Mesodermal cell (in vitro differentiated cells): ENCODE results near the gene DVL1.
A peak's percentile ranks its signal among the peaks of the same experiment; 100 is the strongest.

Source experiments
- H3K27ac ChIP-seq: 2 replicates; pipeline ENCODE4 v1.7.0; 2013; ENCODE audit warnings: mild to moderate bottlenecking, low read depth, low read length, moderate library complexity; ENCODE audit not compliant: severe bottlenecking
- H3K36me3 ChIP-seq: 2 replicates; pipeline ENCODE4 v1.7.1; 2013; ENCODE audit warnings: mild to moderate bottlenecking, low read length, moderate library complexity; ENCODE audit not compliant: control insufficient read depth, insufficient read depth
- H3K4me1 ChIP-seq: one replicate; pipeline ENCODE4 v1.7.1; 2013; ENCODE audit warnings: mild to moderate bottlenecking, low read length; ENCODE audit not compliant: insufficient read depth, control insufficient read depth, poor library complexity, severe bottlenecking
- H3K4me3 ChIP-seq: 2 replicates; pipeline ENCODE4 v1.7.0; 2013; ENCODE audit warnings: low read length, control low read depth, mild to moderate bottlenecking; ENCODE audit not compliant: insufficient read depth, poor library complexity, severe bottlenecking; ENCODE audit errors: extremely low read depth
- H3K9me3 ChIP-seq: 2 replicates; pipeline ENCODE4 v1.7.1; 2013; ENCODE audit warnings: mild to moderate bottlenecking, low read length, moderate library complexity; ENCODE audit not compliant: control insufficient read depth
- WGBS, 2 experiments: methylation state at CpG; one replicate each; pipeline ENCODE4 v1.1.5; 2013; ENCODE audit warnings: missing lambda C conversion rate in 2 of 2; ENCODE audit not compliant: insufficient coverage in 2 of 2; 5-methylcytosine and 5-hydroxymethylcytosine counted together

DVL1 gene

DNA sequence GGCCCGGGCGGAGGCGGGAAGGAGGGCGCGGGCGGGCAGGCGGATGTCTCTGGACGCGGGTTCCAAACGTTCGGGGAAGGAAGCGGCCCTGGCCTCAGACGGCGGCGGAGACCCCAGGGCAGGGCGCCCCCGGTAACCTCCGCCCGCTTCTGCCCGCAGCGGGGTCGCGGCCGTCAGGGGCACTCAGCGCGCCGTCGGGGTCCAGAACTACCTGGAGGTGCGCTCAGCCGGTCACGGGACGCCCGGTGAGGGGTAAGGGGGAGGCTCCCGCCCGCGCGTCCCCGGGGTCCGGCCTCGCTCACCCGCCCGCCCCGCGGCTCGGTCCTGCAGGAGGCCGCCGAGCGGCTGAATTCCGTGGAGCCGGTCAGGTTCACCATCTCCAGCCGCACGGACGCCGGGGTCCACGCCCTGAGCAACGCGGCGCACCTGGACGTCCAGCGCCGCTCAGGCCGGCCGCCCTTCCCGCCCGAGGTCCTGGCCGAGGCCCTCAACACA lies 40.4 kb downstream of the DVL1 start:
- Histone ChIP-seq H3K4me3 (peak overlapping the region; percentile 79), H3K4me1 (peaks cover 32% of the 10 kb centered on the region), H3K9me3 (no peaks in the 10 kb centered on the region), H3K27ac (peak overlapping the region; percentile 74), H3K36me3 (peaks cover 28% of the 10 kb centered on the region)
- 0 to 1% methylated on average over 55 to 61 of the region's 66 CpGs for WGBS, 2 experiments

DNA sequence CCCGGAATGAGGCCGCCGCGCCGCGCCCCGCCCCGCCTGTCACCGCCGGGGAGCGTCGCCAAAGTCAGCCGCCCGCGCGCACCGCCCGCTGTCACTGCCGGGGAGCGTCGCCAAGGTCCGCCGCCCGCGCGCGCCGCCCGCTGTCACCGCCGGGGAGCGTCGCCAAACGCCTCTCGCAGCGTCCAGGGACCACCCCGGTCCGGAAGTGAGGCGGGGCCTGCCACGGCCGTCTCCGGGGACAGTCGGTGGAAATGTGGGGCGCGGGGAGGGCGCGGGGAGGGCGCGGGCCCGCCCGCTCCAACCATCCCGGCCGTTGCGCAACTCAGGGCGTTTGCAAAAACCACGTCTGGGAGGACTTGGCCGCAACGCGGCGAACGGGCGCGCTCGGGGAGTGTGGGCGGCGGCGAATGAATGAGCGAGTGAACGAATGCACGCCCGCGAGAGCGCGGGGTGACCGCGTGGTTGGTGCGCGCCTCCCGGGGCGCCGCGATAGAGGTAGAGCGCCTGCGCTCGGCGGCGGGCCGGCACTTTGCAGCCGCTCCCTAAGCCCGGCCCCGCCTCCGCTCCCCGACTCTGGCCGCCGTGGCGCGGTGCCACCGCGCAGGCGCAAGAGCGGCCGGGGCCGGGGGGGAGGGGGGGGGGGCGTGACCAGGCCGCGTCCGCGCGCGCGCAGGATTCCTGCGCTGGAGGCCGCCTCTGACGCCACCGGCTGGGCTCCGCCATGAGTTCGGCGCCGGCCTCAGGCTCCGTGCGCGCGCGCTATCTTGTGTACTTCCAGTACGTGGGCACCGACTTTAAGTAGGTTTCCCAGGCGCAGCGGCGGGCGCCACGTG lies 41.1 kb downstream of the DVL1 start, which contains the start of the genes ACAP3 and PUSL1:
Gene ACAP3 (minus strand): TSS at position 8 of the 833 bp plus-strand sequence. CDS start 115 bp downstream, outside the sequence.
Gene PUSL1 (plus strand): TSS at position 675 of the 833 bp plus-strand sequence. CDS start 47 bp downstream, at position 722.
- no peaks in the 10 kb centered on the region for H3K9me3 ChIP-seq
- peak within 1 kb of the TSS; percentile 79 for H3K4me3 ChIP-seq
- H3K27ac ChIP-seq, result peak within 1 kb of the TSS; percentile 95
- 0% methylated on average over 76 to 103 of the region's 131 CpGs for WGBS, 2 experiments
- H3K4me1 ChIP-seq, result peaks cover 33% of the 10 kb centered on the region
- peaks cover 21% of the 10 kb centered on the region for H3K36me3 ChIP-seq

DNA sequence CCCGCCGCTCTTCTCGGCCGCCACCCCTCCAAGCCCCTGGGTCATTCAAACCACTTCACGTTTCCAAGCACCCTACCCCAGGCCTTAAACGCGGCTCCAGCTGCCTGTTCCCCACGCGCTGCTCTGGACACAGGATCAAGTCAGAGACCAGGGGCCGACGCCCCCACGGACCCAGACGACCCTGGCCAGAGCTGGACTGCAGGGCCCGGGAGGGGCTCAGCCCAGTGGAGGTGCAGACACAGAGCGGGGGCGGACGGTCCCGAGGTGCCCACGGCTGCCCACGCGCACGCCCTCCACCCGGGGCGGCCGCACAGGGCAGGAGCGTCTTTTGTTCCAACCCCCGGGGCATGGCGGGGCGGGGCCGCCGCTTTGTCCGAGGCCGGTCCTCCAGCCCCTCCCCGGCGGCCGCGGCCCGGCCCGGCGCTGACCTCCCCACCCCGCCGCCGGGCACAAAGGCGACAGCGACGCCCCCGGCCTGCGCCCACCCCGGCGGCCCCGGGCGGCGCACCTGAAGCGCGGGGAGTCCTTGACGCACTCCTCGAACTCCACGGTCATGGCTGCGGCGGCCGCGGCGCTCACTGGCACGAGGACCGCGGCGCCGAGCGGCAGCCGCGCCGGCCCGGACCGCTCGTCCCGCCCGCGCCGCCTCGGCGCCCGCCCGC lies 41.8 kb downstream of the DVL1 start:
- Histone ChIP-seq H3K27ac (peak overlapping the region; percentile 36), H3K4me1 (peaks cover 33% of the 10 kb centered on the region), H3K9me3 (no peaks in the 10 kb centered on the region), H3K36me3 (peaks cover 16% of the 10 kb centered on the region), H3K4me3 (peak overlapping the region; percentile 79)
- 3% methylated on average over 50 to 56 of the region's 83 CpGs for WGBS, 2 experiments

DNA sequence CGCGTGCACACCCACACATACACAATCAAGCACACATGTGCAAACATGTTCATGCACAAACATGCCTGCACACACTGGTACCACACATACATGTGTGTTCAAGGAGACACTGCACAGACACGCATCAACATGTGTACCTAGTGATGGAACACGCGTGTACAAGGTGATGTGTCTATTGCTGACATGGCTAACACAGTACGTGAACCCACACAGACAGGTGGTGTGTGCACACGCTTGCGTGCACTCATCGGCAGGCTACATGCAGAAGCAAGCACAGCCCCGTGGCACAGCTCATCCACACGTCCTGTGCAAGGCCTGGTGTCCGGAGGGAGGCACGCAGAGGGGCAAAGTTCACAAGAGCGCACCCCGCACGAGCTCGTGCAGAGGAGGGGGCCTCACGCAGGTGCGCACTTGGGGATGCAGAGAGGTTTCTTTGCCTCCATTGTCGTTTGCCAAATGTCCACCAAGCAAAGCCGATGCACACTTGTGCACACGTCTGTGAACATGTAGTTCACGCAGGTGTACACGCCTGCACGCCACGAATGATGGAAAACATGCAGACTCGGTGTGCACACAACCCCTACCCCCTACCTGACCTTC lies 42.5 kb downstream of the DVL1 start:
- Histone ChIP-seq H3K4me3 (peak overlapping the region; percentile 79), H3K27ac (no peak overlapping the region), H3K4me1 (peaks cover 33% of the 10 kb centered on the region), H3K9me3 (no peaks in the 10 kb centered on the region), H3K36me3 (peaks cover 12% of the 10 kb centered on the region)
- WGBS, 2 experiments, result 73 to 75% methylated on average over 25 to 27 of the region's 27 CpGs

DNA sequence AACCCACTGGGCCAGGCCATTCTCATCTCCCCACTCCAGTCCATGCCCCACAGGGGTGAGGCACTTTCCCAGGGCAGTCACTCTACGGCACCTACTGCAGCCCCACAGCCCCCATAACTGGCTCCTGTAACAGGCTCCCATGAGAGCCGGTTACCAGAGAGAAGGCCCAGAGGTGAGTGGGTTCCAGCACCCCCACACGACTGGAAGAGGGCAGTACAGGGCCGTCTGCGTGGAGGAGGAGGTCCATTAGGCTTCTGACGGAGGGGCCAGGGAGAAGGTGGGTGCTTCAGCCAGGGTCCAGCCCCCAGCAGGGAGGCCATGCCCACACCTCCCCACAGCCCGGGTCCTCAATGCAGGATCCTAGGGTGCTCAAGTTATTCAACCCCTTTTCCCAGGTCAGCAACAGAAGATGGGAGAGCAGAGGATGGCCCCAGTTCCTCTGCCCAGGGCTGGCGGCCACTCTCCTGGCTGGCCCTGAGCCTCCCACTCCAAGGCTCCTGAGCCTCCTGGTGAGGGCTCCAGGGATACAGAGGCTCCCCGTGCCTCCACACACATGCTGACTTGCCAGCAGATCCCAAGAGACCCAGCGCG lies 43.1 kb downstream of the DVL1 start:
- 47 to 69% methylated on average over 8 to 10 of the region's 11 CpGs for WGBS, 2 experiments
- Histone ChIP-seq H3K9me3 (no peaks in the 10 kb centered on the region), H3K36me3 (peaks cover 6% of the 10 kb centered on the region), H3K4me1 (peaks cover 33% of the 10 kb centered on the region), H3K4me3 (peak overlapping the region; percentile 79), H3K27ac (peak overlapping the region; percentile 68)

DNA sequence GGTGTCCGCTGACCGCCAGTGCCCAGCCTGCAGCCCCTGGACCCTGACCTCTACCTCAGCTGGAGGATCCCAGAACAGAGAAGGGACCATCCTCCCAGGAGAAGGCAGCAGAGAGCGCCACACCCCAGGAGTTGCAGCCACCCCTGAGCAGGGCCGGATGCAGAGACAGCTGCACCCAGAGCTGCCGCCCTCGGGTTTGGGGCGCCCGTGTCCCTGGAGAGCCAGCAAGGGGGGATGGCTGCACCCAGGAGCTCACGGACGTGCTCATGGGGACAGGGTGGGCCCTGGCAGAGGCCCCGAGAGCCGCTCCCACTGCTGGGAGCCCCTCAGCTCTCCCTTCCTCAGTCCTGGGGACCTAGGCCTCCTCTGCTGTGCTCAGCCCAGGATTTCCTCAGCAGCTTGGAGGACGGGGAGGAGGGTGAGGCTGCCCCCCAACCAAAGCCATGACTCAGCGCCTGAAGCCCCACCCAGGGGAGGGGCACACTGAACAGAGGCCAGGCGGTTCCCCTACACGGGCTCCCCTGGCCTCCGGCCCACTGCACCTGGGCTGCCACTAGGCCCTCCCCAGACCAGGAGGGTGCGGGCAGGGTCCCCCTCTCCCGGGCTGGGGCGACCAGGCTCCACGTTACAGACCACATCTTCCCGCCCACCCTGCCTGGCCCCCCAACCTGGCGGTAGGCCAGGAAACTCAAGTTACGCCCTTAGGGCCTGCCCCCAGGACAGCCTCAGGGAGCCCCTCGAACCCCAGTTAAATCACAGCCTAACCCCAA lies 43.7 kb downstream of the DVL1 start:
- 55 to 60% methylated on average over 17 to 25 of the region's 25 CpGs for WGBS, 2 experiments
- Histone ChIP-seq H3K4me1 (peaks cover 33% of the 10 kb centered on the region), H3K36me3 (peaks cover under 1% of the 10 kb centered on the region), H3K9me3 (no peaks in the 10 kb centered on the region), H3K27ac (peak overlapping the region; percentile 68), H3K4me3 (peak overlapping the region; percentile 79)

DNA sequence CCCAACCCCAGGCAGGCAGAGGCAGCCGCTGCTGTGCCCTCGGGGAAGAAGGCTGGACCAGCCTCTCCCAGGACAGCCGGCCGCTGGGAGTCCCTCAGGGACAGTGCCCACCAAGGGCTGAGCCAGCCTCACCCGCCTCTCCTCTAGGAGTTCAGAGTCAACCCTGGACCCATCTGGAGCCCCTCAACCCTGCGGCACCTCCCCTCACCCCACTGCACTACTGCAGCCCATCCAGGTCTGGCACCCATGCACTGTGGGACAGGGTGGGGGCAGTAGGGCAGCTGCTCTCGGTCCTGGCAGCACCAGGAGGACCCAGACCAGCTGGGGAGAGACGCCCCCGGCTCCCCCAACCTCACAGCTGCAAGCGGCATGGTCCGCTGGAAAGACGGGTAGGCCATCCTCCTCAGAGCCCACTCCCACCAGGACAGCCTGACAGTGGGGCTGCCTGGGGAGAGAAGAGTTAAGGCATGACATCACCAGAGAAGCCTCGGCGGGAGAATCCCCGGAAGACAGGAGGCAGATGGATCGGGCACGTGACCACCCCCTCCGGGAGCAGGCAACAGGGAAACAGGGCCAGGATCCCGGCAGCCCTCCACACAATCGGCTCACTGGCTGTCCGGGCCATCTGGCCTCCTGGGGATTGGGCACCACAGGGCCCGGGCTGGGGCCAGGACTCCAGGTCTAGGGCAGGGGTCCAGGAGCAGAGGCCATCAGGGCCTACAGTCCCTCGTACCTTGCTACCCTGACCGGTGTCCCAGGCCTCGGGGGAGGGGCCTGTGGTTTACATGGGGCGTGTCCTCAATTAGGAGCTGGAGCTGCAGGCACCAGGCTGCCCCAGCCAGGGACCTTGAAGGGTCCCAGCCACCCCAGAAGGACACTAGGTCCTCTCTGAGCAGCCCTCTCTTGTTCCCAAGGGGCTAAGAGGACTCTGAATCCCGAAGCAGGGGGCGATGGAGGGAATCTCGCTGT lies 44.6 kb downstream of the DVL1 start:
- H3K27ac ChIP-seq, result peak overlapping the region; percentile 68
- H3K36me3 ChIP-seq, result peaks cover 4% of the 10 kb centered on the region
- peak overlapping the region; percentile 14 for H3K4me3 ChIP-seq
- 27 to 34% methylated on average over 19 to 20 of the region's 29 CpGs for WGBS, 2 experiments
- H3K9me3 ChIP-seq, result no peaks in the 10 kb centered on the region
- H3K4me1 ChIP-seq, result peaks cover 31% of the 10 kb centered on the region

DNA sequence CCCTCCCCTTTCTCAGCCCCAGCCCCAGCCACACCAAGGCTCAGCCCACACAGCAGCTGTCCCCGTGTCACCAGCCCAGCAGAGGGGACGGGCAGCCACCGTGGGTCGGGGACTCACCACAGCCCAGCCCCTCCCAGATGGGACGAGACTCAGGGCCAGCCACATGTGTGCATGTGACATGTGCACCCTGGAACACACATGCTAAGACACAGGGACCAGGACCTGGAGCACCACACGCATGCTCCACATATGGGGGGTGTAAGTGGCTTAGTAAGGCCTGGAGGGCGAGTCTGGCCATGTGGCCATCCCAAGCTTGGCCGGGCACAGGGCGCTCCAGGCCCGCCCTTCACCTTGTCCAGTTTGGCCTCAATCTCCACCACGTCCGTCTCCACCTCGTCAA lies 45.5 kb downstream of the DVL1 start:
- Histone ChIP-seq H3K4me1 (peaks cover 29% of the 10 kb centered on the region), H3K9me3 (no peaks in the 10 kb centered on the region), H3K27ac (no peak overlapping the region), H3K36me3 (peaks cover 4% of the 10 kb centered on the region), H3K4me3 (no peak overlapping the region)
- 96 to 97% methylated on average over 8 to 12 of the region's 13 CpGs for WGBS, 2 experiments

DNA sequence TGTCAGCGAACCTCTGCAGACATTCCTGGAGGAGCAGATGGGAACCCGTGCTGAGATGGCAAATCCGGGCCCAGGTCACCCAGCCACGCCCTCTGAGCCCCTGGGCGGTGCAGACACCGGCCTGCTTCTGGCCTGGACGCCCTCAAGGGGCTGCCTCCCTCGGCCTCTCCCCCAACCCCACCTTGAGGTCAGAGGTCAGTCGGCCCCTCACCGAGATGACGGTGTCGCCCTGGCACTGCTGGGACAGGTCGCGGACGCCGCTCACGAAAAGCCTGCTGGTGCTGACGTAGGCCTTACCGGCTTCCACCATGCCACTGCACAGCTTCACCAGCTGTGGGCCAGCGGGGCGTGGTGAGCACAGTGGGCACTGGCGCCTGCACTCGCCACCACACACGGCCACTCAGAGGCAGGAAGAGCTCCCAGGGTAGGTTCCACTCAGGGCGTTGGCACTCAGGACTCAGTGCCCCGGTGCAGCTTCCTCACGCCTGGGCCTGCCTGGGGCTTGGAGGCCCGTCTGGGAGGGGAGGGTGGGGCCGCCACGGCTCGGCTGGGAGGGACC lies 46.2 kb downstream of the DVL1 start:
- 92 to 94% methylated on average over 30 of the region's 31 CpGs for WGBS, 2 experiments
- H3K4me3 ChIP-seq, result no peak overlapping the region
- H3K36me3 ChIP-seq, result peaks cover 5% of the 10 kb centered on the region
- H3K9me3 ChIP-seq, result no peaks in the 10 kb centered on the region
- H3K4me1 ChIP-seq, result peaks cover 29% of the 10 kb centered on the region
- H3K27ac ChIP-seq, result no peak overlapping the region
